HEK293T (cell line): ENCODE measurements around the gene NBL1.

Source experiments
- CTCF ChIA-PET: fragments of 350-600 bp; formaldehyde crosslinking; extraction: SDS; loops from one replicate; lab custom pipeline; 2021; ENCODE audit warnings: antibody characterized with exemption, inconsistent platforms; lab: Yijun Ruan, JAX
- POLR2A ChIA-PET: fragments of 350-600 bp; formaldehyde crosslinking; extraction: SDS; loops from one replicate; lab custom pipeline; 2020; ENCODE audit warnings: antibody characterized with exemption, inconsistent platforms; lab: Yijun Ruan, JAX
- DNase-seq: peaks from one replicate; pipeline ENCODE4 v3.0.0; 2012; ENCODE audit warnings: mixed read lengths; ENCODE audit errors: extremely low spot score
- ARNT ChIP-seq: fragments of 450-650 bp; IDR thresholded peaks from 2 replicates; pipeline ENCODE4 v1.6.1; 2017; ENCODE audit warnings: mild to moderate bottlenecking
- BHLHE40 ChIP-seq: fragments of 450-650 bp; IDR thresholded peaks from 2 replicates; pipeline ENCODE4 v1.6.1; 2016; ENCODE audit warnings: mild to moderate bottlenecking, moderate library complexity, borderline replicate concordance
- CTBP1 ChIP-seq: fragments of 450-650 bp; IDR thresholded peaks from 2 replicates; pipeline ENCODE4 v1.6.1; 2016; ENCODE audit warnings: borderline replicate concordance
- ELF4 ChIP-seq: fragments of 450-650 bp; IDR thresholded peaks from 2 replicates; pipeline ENCODE4 v1.6.1; 2017; ENCODE audit warnings: antibody characterized with exemption
- FOXA1 ChIP-seq: fragments of 450-650 bp; IDR thresholded peaks from 2 replicates; pipeline ENCODE4 v1.6.1; 2016; ENCODE audit warnings: mild to moderate bottlenecking
- FOXK2 ChIP-seq: fragments of 450-650 bp; IDR thresholded peaks from 2 replicates; pipeline ENCODE4 v1.6.1; 2016; ENCODE audit warnings: mild to moderate bottlenecking
- FOXM1 ChIP-seq: fragments of 450-650 bp; IDR thresholded peaks from 2 replicates; pipeline ENCODE4 v1.6.1; 2017; ENCODE audit warnings: mild to moderate bottlenecking, borderline replicate concordance
- HDGF ChIP-seq: fragments of 450-650 bp; IDR thresholded peaks from 2 replicates; pipeline ENCODE4 v1.6.1; 2017; ENCODE audit warnings: antibody characterized with exemption, borderline replicate concordance
- L3MBTL2 ChIP-seq: fragments of 450-650 bp; conservative IDR thresholded peaks from 2 replicates; pipeline ENCODE4 v1.6.1; 2016; ENCODE audit warnings: mild to moderate bottlenecking
- LEF1 ChIP-seq: fragments of 450-650 bp; IDR thresholded peaks from 2 replicates; pipeline ENCODE4 v1.6.1; 2017; ENCODE audit warnings: mild to moderate bottlenecking, borderline replicate concordance
- NFRKB ChIP-seq: fragments of 450-650 bp; IDR thresholded peaks from 2 replicates; pipeline ENCODE4 v1.6.1; 2016; ENCODE audit warnings: mild to moderate bottlenecking, moderate library complexity
- PKNOX1 ChIP-seq: fragments of 450-650 bp; IDR thresholded peaks from 2 replicates; pipeline ENCODE4 v1.6.1; 2016
- SP1 ChIP-seq: fragments of 450-650 bp; IDR thresholded peaks from 2 replicates; pipeline ENCODE4 v1.6.1; 2017
- SUZ12 ChIP-seq: fragments of 450-650 bp; IDR thresholded peaks from 2 replicates; pipeline ENCODE4 v1.6.1; 2016; ENCODE audit warnings: mild to moderate bottlenecking
- TARDBP ChIP-seq: fragments of 450-650 bp; IDR thresholded peaks from 2 replicates; pipeline ENCODE4 v1.6.1; 2016
- ZNF384 ChIP-seq: fragments of 450-650 bp; IDR thresholded peaks from 2 replicates; pipeline ENCODE4 v1.6.1; 2016

NBL1 gene

GRCh38 chr1:19684677-19685076, 40.6 kb downstream of the NBL1 start:
- no peak for TF ChIP-seq ZNF384
- no peak for TF ChIP-seq FOXM1
- TF ChIP-seq L3MBTL2, result no peak
- no peak for TF ChIP-seq ELF4
- TF ChIP-seq SP1, result no peak
- no peak for TF ChIP-seq TARDBP
- TF ChIP-seq NFRKB, result no peak
- no peak for TF ChIP-seq ARNT
- TF ChIP-seq LEF1, result no peak
- no peak for TF ChIP-seq HDGF
- POLR2A ChIA-PET, result interaction anchor here (1.3 kb wide), 1 partner anchor 10 kb away, joined by 4 read pairs; no protein-coding TSS in a partner anchor
- CTCF ChIA-PET, result no interaction called here

GRCh38 chr1:19685994-19686393, 41.9 kb downstream of the NBL1 start:
- no peak for DNase-seq
- ChIA-PET POLR2A (no interaction called here), CTCF (no interaction called here)
- TF ChIP-seq FOXK2 (no peak), CTBP1 (no peak), TARDBP (no peak), SUZ12 (no peak), NFRKB (no peak), ZNF384 (no peak)

More at GRCh38 chr1:19684677-19685076, 40.6 kb downstream of the NBL1 start:
- DNase-seq, result no peak

- ChIA-PET CTCF (no interaction called here), POLR2A (no interaction called here)
- DNase-seq, result no peak
- TF ChIP-seq L3MBTL2 (no peak), TARDBP (no peak), LEF1 (no peak), ZNF384 (no peak), ARNT (no peak), CTBP1 (no peak), HDGF (no peak), ELF4 (no peak), FOXK2 (no peak), NFRKB (no peak), PKNOX1 (no peak), FOXA1 (no peak), SP1 (no peak)
Measured at GRCh38 chr1:19687414-19687813, 43.3 kb downstream of the NBL1 start.

GRCh38 chr1:19688041-19688842, 44.1 kb downstream of the NBL1 start:
- TF ChIP-seq PKNOX1, result no peak
- no peak for TF ChIP-seq FOXK2
- no peak for TF ChIP-seq FOXA1
- TF ChIP-seq CTBP1, result no peak
- no peak for DNase-seq
- ChIA-PET POLR2A (no interaction called here), CTCF (no interaction called here)

- CTCF ChIA-PET, result no interaction called here
- POLR2A ChIA-PET, result no interaction called here
- TF ChIP-seq SUZ12 (no peak), TARDBP (no peak), LEF1 (no peak), L3MBTL2 (no peak), NFRKB (no peak), FOXA1 (no peak), ELF4 (no peak), CTBP1 (no peak), HDGF (no peak), FOXM1 (no peak), PKNOX1 (no peak), ARNT (no peak), FOXK2 (no peak), ZNF384 (no peak), BHLHE40 (no peak), SP1 (no peak)
- DNase-seq, result no peak
Measured at GRCh38 chr1:19689085-19689757, 45.1 kb downstream of the NBL1 start.

GRCh38 chr1:19689856-19690255, 45.7 kb downstream of the NBL1 start:
- CTCF ChIA-PET, result no interaction called here
- DNase-seq, result no peak
- POLR2A ChIA-PET, result no interaction called here
- TF ChIP-seq LEF1 (no peak), SUZ12 (no peak), FOXA1 (no peak), SP1 (no peak), HDGF (no peak), FOXM1 (no peak), BHLHE40 (no peak), ELF4 (no peak), PKNOX1 (no peak), TARDBP (no peak)
